Stimulated activated naive CD8-positive, alpha-beta T cell treated with anti-CD3 and anti-CD28 coated beads, Interleukin-15, Interleukin-2, amounts not matched to agents 100 U/mL and 50 U/mL, for 24 hours (primary cell): Measurements from ENCODE around the gene ZNF827.

Experiments used
- ATAC-seq: fragments of 150-1000 bp; cut with Tn5 transposase; one replicate; pipeline ENCODE4 v1.10.0; 2021
- DNase-seq: peaks from one replicate; pipeline ENCODE4 v3.0.0; 2021

The ZNF827 gene

GRCh38 chr4:145719752-145720624 lies 218.6 kb downstream of the ZNF827 start:
- peak; percentile 88 for ATAC-seq
- peak; percentile 56 for DNase-seq

DNA sequence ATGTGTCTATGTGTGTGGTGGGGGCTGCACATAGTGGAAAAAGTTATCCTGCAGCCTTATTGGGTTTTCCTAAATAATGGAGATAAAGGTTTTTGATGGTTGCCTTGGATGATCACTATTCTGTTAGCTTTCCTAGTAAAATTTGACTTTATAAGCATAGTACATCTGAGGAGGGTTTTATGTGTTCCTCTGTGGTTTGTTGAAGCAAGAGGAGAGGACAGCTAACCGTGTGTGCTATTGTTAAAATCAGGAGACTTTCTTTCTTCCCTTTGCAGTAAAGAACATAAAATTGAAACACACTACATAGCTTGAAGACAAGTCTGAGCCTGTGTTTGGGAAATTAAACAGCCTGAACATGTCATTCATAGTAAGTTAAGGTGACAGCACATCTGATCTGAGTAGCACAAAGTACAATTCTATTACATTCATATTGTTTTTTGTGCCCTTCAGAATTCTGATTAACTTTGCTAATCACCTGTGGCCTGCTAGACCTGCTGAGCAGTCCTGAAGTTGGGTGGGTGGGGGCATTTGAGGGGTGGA lies 221.9 kb downstream of the ZNF827 start:
- ATAC-seq = no peak

DNA sequence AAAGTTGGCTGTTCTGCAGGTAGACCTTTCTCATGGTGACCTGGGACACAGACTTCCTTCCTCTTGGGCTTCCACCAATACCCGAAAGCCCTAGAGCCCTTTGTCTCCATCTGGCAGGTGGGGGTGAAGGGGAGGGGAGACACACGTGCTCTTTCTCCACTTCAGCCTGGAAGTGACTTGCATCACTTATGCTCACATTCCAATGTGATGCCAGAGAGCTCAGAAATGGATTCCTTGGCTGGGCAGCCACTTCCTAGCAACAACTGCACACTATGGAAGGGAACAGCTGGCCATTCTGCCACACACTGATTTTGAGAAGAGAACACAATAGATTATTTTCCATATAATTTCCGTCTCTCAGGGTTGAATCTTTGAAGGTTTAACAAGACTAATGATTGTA lies 222.4 kb downstream of the ZNF827 start:
- ATAC-seq (no peak), DNase-seq (no peak)

More for the DNA sequence above, 221.9 kb downstream of the ZNF827 start:
- no peak for DNase-seq

DNA sequence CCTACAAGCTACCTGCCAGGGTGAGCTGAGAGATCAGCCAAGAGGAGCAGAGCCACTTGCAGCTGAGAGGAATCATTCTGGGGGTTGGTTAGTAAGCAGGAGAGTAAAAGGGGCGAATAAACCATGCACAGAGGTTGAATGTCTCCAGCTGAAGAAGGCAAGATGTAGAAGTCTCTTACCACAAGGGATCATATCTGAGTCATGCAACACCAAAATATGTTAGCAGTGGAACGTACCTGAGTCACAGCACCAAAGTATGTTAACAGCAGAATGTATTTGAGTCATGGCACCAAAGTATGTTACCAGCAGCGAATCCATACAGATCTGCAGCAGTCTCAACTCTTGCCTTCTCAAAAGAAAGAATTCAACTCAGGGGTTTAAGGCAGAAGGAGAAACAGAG lies 228.8 kb downstream of the ZNF827 start:
- ATAC-seq (peak; percentile 98), DNase-seq (no peak)

GRCh38 chr4:145709336-145709735 lies 229.3 kb downstream of the ZNF827 start:
- no peak for DNase-seq
- ATAC-seq = no peak
